ENCODE data around the gene ADARB1. TPM values are rescaled to one million over a fixed set of nuclear protein-coding genes. Genes with fewer than 3 reads are reported as not detected.

Gene ADARB1
- total RNA-seq, 1 experiment from 2014 or later = 31.9 TPM

DNA sequence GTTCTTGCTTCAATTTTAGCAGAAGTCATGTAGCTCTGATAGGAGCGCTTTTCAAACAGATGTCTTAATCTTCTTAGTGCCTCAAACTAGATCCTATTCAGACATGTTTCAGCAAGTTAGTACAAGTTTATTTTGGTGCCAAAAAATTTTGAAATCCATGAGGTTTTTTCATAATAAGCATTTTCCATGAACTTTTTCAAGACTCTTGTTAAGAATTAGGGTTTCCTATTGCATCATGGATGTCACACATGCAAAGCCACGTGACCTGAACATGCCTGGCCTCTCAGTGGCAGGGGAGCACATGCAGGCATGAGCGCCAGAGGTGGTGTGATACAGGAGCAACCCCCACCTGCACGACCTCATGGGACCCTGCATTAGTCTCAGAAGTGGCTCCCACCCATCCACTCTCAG is 145.7 kb downstream of the ADARB1 start:
- no peaks in the 10 kb centered on the region for H3K27me3 ChIP-seq (replicated peaks; ENCODE audit: insufficient read depth, low read depth, low read length, poor library complexity)
- POLR2A ChIA-PET (ENCODE audit: low non-redundant PET) = no interaction called here
- peaks cover 15% of the 10 kb centered on the region for H3K9me3 ChIP-seq (ENCODE audit: low read depth, low read length, poor library complexity, severe bottlenecking)
- CTCF ChIA-PET = interaction anchor here (0.7 kb wide), 1 partner anchor 106 kb away, joined by 4 read pairs; no protein-coding TSS in a partner anchor
- intact Hi-C loops (cut with micrococcal nuclease; ENCODE audit: unreplicated experiment) = no loop called here
- peaks cover 6% of the 10 kb centered on the region for H3K4me1 ChIP-seq (ENCODE audit: insufficient read depth, low read length, poor library complexity, severe bottlenecking)
- no TSS peak for BruUV-seq (replicated peaks)
- TF ChIP-seq, protein P1, sequence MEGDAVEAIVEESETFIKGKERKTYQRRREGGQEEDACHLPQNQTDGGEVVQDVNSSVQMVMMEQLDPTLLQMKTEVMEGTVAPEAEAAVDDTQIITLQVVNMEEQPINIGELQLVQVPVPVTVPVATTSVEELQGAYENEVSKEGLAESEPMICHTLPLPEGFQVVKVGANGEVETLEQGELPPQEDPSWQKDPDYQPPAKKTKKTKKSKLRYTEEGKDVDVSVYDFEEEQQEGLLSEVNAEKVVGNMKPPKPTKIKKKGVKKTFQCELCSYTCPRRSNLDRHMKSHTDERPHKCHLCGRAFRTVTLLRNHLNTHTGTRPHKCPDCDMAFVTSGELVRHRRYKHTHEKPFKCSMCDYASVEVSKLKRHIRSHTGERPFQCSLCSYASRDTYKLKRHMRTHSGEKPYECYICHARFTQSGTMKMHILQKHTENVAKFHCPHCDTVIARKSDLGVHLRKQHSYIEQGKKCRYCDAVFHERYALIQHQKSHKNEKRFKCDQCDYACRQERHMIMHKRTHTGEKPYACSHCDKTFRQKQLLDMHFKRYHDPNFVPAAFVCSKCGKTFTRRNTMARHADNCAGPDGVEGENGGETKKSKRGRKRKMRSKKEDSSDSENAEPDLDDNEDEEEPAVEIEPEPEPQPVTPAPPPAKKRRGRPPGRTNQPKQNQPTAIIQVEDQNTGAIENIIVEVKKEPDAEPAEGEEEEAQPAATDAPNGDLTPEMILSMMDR (conservative IDR thresholded peaks at IDR 0.05; ENCODE audit: low read depth, low read length) = no peak
- no peak for TF ChIP-seq EZH2 (IDR thresholded peaks at IDR 0.05; ENCODE audit: borderline replicate concordance, low read depth, low read length, poor library complexity, severe bottlenecking)
- DNase-seq (ENCODE audit: low spot score) = no peak
- H3K36me3 ChIP-seq (ENCODE audit: insufficient read depth, low read length, poor library complexity, severe bottlenecking) = no peaks in the 10 kb centered on the region
- no peak overlapping the region for H3K4me3 ChIP-seq (ENCODE audit: low read depth, low read length, poor library complexity, severe bottlenecking)
- H3K27ac ChIP-seq (ENCODE audit: low read depth, low read length, poor library complexity, severe bottlenecking) = peak overlapping the region; percentile 44

DNA sequence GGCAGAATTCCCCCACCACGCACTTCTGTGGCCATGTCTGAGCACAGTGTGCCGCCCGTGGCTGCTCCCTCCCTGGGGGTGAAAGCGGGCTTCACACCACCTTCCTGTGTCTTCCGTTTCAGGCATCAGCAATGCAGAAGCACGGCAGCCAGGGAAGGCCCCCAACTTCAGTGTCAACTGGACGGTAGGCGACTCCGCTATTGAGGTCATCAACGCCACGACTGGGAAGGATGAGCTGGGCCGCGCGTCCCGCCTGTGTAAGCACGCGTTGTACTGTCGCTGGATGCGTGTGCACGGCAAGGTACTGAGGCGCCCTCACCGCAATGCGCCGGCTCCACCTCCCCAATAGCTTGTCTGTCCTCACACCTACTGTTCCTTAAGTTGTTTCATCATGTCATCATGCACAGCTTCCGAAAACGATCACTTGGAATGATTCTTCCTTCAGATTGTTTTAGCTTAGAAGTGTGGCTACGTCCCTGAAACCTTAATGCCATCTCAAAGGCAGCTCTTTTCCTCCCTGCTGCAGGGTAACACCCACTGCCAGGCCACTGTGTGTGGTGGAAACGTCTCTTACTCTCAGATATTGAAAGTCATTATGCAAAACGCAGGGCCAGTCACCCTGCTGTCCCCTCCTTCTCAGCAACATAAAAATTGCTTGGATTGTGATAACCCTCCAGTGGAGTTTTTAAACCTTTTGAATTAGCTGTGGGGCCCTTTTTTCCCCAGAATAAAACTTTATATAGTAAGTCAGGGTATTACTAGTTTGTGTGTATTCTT is 146.5 kb downstream of the ADARB1 start:
- Histone ChIP-seq H3K4me3 (ENCODE audit: low read depth, low read length, poor library complexity, severe bottlenecking) (no peak overlapping the region), H3K36me3 (ENCODE audit: insufficient read depth, low read length, poor library complexity, severe bottlenecking) (no peaks in the 10 kb centered on the region), H3K9me3 (ENCODE audit: low read depth, low read length, poor library complexity, severe bottlenecking) (peaks cover 15% of the 10 kb centered on the region), H3K4me1 (ENCODE audit: insufficient read depth, low read length, poor library complexity, severe bottlenecking) (peaks cover 6% of the 10 kb centered on the region), H3K27me3 (replicated peaks; ENCODE audit: insufficient read depth, low read depth, low read length, poor library complexity) (no peaks in the 10 kb centered on the region), H3K27ac (ENCODE audit: low read depth, low read length, poor library complexity, severe bottlenecking) (peak overlapping the region; percentile 44)
- ChIA-PET CTCF (no interaction called here), POLR2A (ENCODE audit: low non-redundant PET) (no interaction called here)
- DNase-seq (ENCODE audit: low spot score) = no peak
- intact Hi-C loops (cut with micrococcal nuclease; ENCODE audit: unreplicated experiment) = no loop called here
- no TSS peak for BruUV-seq (replicated peaks)
- no peak for TF ChIP-seq EZH2 (IDR thresholded peaks at IDR 0.05; ENCODE audit: borderline replicate concordance, low read depth, low read length, poor library complexity, severe bottlenecking)
- TF ChIP-seq, protein P1 (conservative IDR thresholded peaks at IDR 0.05; ENCODE audit: low read depth, low read length) = no peak

DNA sequence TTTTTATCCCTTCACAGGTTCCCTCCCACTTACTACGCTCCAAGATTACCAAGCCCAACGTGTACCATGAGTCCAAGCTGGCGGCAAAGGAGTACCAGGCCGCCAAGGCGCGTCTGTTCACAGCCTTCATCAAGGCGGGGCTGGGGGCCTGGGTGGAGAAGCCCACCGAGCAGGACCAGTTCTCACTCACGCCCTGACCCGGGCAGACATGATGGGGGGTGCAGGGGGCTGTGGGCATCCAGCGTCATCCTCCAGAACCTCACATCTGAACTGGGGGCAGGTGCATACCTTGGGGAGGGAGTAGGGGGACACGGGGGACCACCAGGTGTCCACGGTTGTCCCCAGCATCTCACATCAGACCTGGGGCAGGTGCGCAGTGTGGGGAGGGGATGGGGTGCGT is 147.6 kb downstream of the ADARB1 start:
- no peaks in the 10 kb centered on the region for H3K27me3 ChIP-seq (replicated peaks; ENCODE audit: insufficient read depth, low read depth, low read length, poor library complexity)
- CTCF ChIA-PET = no interaction called here
- no peak overlapping the region for H3K4me3 ChIP-seq (ENCODE audit: low read depth, low read length, poor library complexity, severe bottlenecking)
- peaks cover 10% of the 10 kb centered on the region for H3K9me3 ChIP-seq (ENCODE audit: low read depth, low read length, poor library complexity, severe bottlenecking)
- TF ChIP-seq, protein P1 (conservative IDR thresholded peaks at IDR 0.05; ENCODE audit: low read depth, low read length) = no peak
- TF ChIP-seq EZH2 (IDR thresholded peaks at IDR 0.05; ENCODE audit: borderline replicate concordance, low read depth, low read length, poor library complexity, severe bottlenecking) = no peak
- BruUV-seq (replicated peaks) = no TSS peak
- no peak for DNase-seq (ENCODE audit: low spot score)
- POLR2A ChIA-PET (ENCODE audit: low non-redundant PET) = no interaction called here
- H3K36me3 ChIP-seq (ENCODE audit: insufficient read depth, low read length, poor library complexity, severe bottlenecking) = no peaks in the 10 kb centered on the region
- H3K27ac ChIP-seq (ENCODE audit: low read depth, low read length, poor library complexity, severe bottlenecking) = no peak overlapping the region
- H3K4me1 ChIP-seq (ENCODE audit: insufficient read depth, low read length, poor library complexity, severe bottlenecking) = peaks cover 6% of the 10 kb centered on the region
- intact Hi-C loops (cut with micrococcal nuclease; ENCODE audit: unreplicated experiment) = no loop called here
